Stimulated activated naive B cell treated with anti-CD40 and anti-IgM and Interleukin-4, amounts not matched to agents 10 μg/mL and 1 μg/mL and 100 μg/mL, for 72 hours (primary cell): ENCODE results near the gene SEC23B.
A peak's percentile ranks its signal among the peaks of the same experiment; 100 is the strongest.
"Not testable (repeated sequence)": the region's sequence is repeated elsewhere in the genome, so short reads cannot be mapped to it uniquely, and the experiment has no call there.

Source experiments
- ATAC-seq, 2 donors: fragments of 150-1000 bp; cut with Tn5 transposase; replicated peaks; 2 replicates each; pipeline ENCODE4 v1.10.0; 2021; ENCODE audit warnings: moderate library complexity in 1 of 2
- DNase-seq: peaks from one replicate; pipeline ENCODE4 v3.0.0; 2021
- H3K27ac Mint-ChIP-seq: one replicate; pipeline ENCODE4 v1.8.0; 2022; ENCODE audit warnings: mild to moderate bottlenecking, mixed read lengths
- H3K27me3 Mint-ChIP-seq, 2 donors: one replicate each; pipeline ENCODE4 v1.8.0; 2022; ENCODE audit warnings: mixed read lengths in 2 of 2
- H3K36me3 Mint-ChIP-seq, 2 donors: one replicate each; pipeline ENCODE4 v1.8.0; 2022; ENCODE audit warnings: mixed read lengths in 2 of 2, mild to moderate bottlenecking in 1 of 2
- H3K4me1 Mint-ChIP-seq, 2 donors: one replicate each; pipeline ENCODE4 v1.8.0; 2022; ENCODE audit warnings: mixed read lengths in 2 of 2, mild to moderate bottlenecking in 1 of 2
- H3K4me3 Mint-ChIP-seq, 2 donors: one replicate each; pipeline ENCODE4 v1.8.0; 2022; ENCODE audit warnings: mild to moderate bottlenecking in 2 of 2, mixed read lengths in 2 of 2, moderate library complexity in 1 of 2
- H3K9me3 Mint-ChIP-seq, 2 donors: one replicate each; pipeline ENCODE4 v1.8.0; 2022; ENCODE audit warnings: mixed read lengths in 2 of 2, mild to moderate bottlenecking in 1 of 2

SEC23B gene

GRCh38 chr20:18507218-18508191 is at the start of gene SEC23B:
TSS of gene SEC23B (plus strand) at chr20:18507940. CDS start at chr20:18510836, 2,896 bp downstream.
- peaks cover under 1 to 7% of the 10 kb centered on the region in 2 donors for H3K27me3 Mint-ChIP-seq
- peaks cover 17 to 36% of the 10 kb centered on the region in 2 donors for H3K4me1 Mint-ChIP-seq
- ATAC-seq: peak; percentile 92 to 93
- peak; percentile 98 for DNase-seq
- H3K4me3 Mint-ChIP-seq: peak within 1 kb of the TSS; percentile 97 to 98
- H3K36me3 Mint-ChIP-seq: peaks cover 10 to 25% of the 10 kb centered on the region in 2 donors
- H3K27ac Mint-ChIP-seq: peak within 1 kb of the TSS; percentile 99
- no peaks in the 10 kb centered on the region for H3K9me3 Mint-ChIP-seq

GRCh38 chr20:18465536-18466200 is 42.1 kb upstream of the SEC23B start:
- H3K4me3 Mint-ChIP-seq: no peak overlapping the region

GRCh38 chr20:18466574-18466893 is 41.2 kb upstream of the SEC23B start:
- peak overlapping the region; percentile 86 to 96 for H3K4me3 Mint-ChIP-seq
- peaks cover 7 to 18% of the 10 kb centered on the region in 2 donors for H3K36me3 Mint-ChIP-seq
- no peaks in the 10 kb centered on the region for H3K9me3 Mint-ChIP-seq
- DNase-seq (no peak), ATAC-seq (peak; percentile 3 to 5)
- H3K4me1 Mint-ChIP-seq: peaks cover 7 to 26% of the 10 kb centered on the region in 2 donors
- H3K27me3 Mint-ChIP-seq: no peaks in the 10 kb centered on the region
- H3K27ac Mint-ChIP-seq: peak overlapping the region; percentile 99

More at GRCh38 chr20:18465536-18466200, 42.1 kb upstream of the SEC23B start:
- H3K27ac Mint-ChIP-seq: no peak overlapping the region
- H3K27me3 Mint-ChIP-seq: no peaks in the 10 kb centered on the region
- H3K4me1 Mint-ChIP-seq: peaks cover 7 to 26% of the 10 kb centered on the region in 2 donors
- H3K9me3 Mint-ChIP-seq: no peaks in the 10 kb centered on the region
- H3K36me3 Mint-ChIP-seq: peaks cover 4 to 15% of the 10 kb centered on the region in 2 donors
- no peak for DNase-seq
- no peak for ATAC-seq

- H3K36me3 Mint-ChIP-seq: peaks cover 8 to 18% of the 10 kb centered on the region in 2 donors
- H3K27ac Mint-ChIP-seq: peak within 1 kb of the TSS; percentile 99
- H3K4me3 Mint-ChIP-seq: peak within 1 kb of the TSS; percentile 86 to 96
- H3K4me1 Mint-ChIP-seq: peaks cover 7 to 26% of the 10 kb centered on the region in 2 donors
- ATAC-seq (peak; percentile 98 to 99), DNase-seq (peak; percentile 91)
- no peaks in the 10 kb centered on the region for H3K9me3 Mint-ChIP-seq
- H3K27me3 Mint-ChIP-seq: no peaks in the 10 kb centered on the region
These were observed 40.6 kb upstream of the SEC23B start, which contains the start of the genes DZANK1 and POLR3F for GRCh38 chr20:18466894-18467730. TSS of gene DZANK1 (minus strand) at chr20:18467030. CDS start at chr20:18465358, 1,672 bp downstream. TSS of gene POLR3F (plus strand) at chr20:18467390. CDS start at chr20:18467507, 117 bp downstream.

GRCh38 chr20:18477218-18477617 is 30.5 kb upstream of the SEC23B start:
- Mint-ChIP-seq H3K4me1 (no peaks in the 10 kb centered on the region), H3K36me3 (peaks cover 38 to 44% of the 10 kb centered on the region in 2 donors), H3K27ac (no peak overlapping the region), H3K9me3 (no peaks in the 10 kb centered on the region), H3K4me3 (no peak overlapping the region), H3K27me3 (no peaks in the 10 kb centered on the region)
- DNase-seq (no peak), ATAC-seq (no peak)

- no peaks in the 10 kb centered on the region for H3K4me1 Mint-ChIP-seq
- H3K9me3 Mint-ChIP-seq: no peaks in the 10 kb centered on the region
- H3K27ac Mint-ChIP-seq: no peak overlapping the region
- no peaks in the 10 kb centered on the region for H3K27me3 Mint-ChIP-seq
- no peak overlapping the region for H3K4me3 Mint-ChIP-seq
- peaks cover 41 to 50% of the 10 kb centered on the region in 2 donors for H3K36me3 Mint-ChIP-seq
- ATAC-seq: no peak
- DNase-seq: no peak
These were observed 29.9 kb upstream of the SEC23B start for GRCh38 chr20:18477821-18478220.

- Mint-ChIP-seq H3K4me1 (no peaks in the 10 kb centered on the region), H3K9me3 (no peaks in the 10 kb centered on the region), H3K27me3 (no peaks in the 10 kb centered on the region), H3K4me3 (no peak overlapping the region), H3K27ac (no peak overlapping the region), H3K36me3 (peaks cover 33 to 45% of the 10 kb centered on the region in 2 donors)
- ATAC-seq: no peak
- DNase-seq: no peak
These were observed 26.1 kb upstream of the SEC23B start for GRCh38 chr20:18481596-18481995.

GRCh38 chr20:18488301-18488700 is 19.4 kb upstream of the SEC23B start:
- Mint-ChIP-seq H3K36me3 (peaks cover 20 to 50% of the 10 kb centered on the region in 2 donors), H3K27me3 (no peaks in the 10 kb centered on the region), H3K4me1 (no peaks in the 10 kb centered on the region), H3K4me3 (no peak overlapping the region), H3K27ac (no peak overlapping the region), H3K9me3 (no peaks in the 10 kb centered on the region)
- ATAC-seq: no peak
- DNase-seq: no peak

GRCh38 chr20:18496042-18496441 is 11.7 kb upstream of the SEC23B start:
- Mint-ChIP-seq H3K9me3 (no peaks in the 10 kb centered on the region), H3K27ac (no peak overlapping the region), H3K4me1 (peaks cover 4 to 18% of the 10 kb centered on the region in 2 donors), H3K4me3 (peak overlapping the region; percentile 98 to 99), H3K36me3 (peaks cover 5 to 15% of the 10 kb centered on the region in 2 donors), H3K27me3 (no peaks in the 10 kb centered on the region)
- ATAC-seq (no peak), DNase-seq (no peak)

GRCh38 chr20:18496740-18497592 is 10.8 kb upstream of the SEC23B start, which contains the start of gene RBBP9:
TSS of gene RBBP9 (minus strand) at chr20:18497225. CDS start at chr20:18497167, 58 bp downstream.
- Mint-ChIP-seq H3K9me3 (no peaks in the 10 kb centered on the region), H3K4me1 (peaks cover 4 to 18% of the 10 kb centered on the region in 2 donors), H3K36me3 (peaks cover 2 to 9% of the 10 kb centered on the region in 2 donors), H3K27ac (peak within 1 kb of the TSS; percentile 96), H3K27me3 (peaks cover 3 to 6% of the 10 kb centered on the region in 2 donors), H3K4me3 (peak within 1 kb of the TSS; percentile 98 to 99)
- DNase-seq: peak; percentile 66
- ATAC-seq: peak; percentile 99 to 100

GRCh38 chr20:18497603-18498002 is 10.1 kb upstream of the SEC23B start:
- H3K36me3 Mint-ChIP-seq: peaks cover 0 to 7% of the 10 kb centered on the region in 2 donors
- H3K4me3 Mint-ChIP-seq: peak overlapping the region; percentile 98 to 99
- H3K27me3 Mint-ChIP-seq: peaks cover 9 to 12% of the 10 kb centered on the region in 2 donors
- H3K4me1 Mint-ChIP-seq: peaks cover 4 to 18% of the 10 kb centered on the region in 2 donors
- H3K9me3 Mint-ChIP-seq: no peaks in the 10 kb centered on the region
- no peak for DNase-seq
- H3K27ac Mint-ChIP-seq: no peak overlapping the region
- ATAC-seq: no peak

GRCh38 chr20:18501672-18502071 is 6.1 kb upstream of the SEC23B start:
- not testable (repeated sequence) for H3K36me3 Mint-ChIP-seq, DNase-seq, ATAC-seq, H3K4me1 Mint-ChIP-seq, H3K4me3 Mint-ChIP-seq, H3K27ac Mint-ChIP-seq, H3K9me3 Mint-ChIP-seq
- H3K27me3 Mint-ChIP-seq: peaks cover 9 to 18% of the 10 kb centered on the region in 2 donors
